Lung microvascular endothelial cell (primary cell): Measurements from ENCODE around the gene IL19. TPM values are rescaled to one million over a fixed set of nuclear protein-coding genes. Genes with fewer than 3 reads are reported as not detected.

ENCODE experiments used
- DNase-seq, 2 donors: peaks; one replicate each; pipeline versions ENCODE4 v3.0.0 to v3.0.0-alpha.2; 2010; ENCODE audit warnings: low read depth in 2 of 2
- total RNA-seq: library from RNA; depleted of rRNA; stranded (reverse); fragments of >200 nt; gene quantifications from 2 replicates; pipeline ENCODE4 v1.2.1, GENCODE V29; 2014

Gene IL19
- total RNA-seq, 1 donor from 2014 or later, result not detected

- no peak for DNase-seq
Measured at GRCh38 chr1:206798384-206798996, 27.9 kb downstream of the IL19 start.

- no peak for DNase-seq
Measured at GRCh38 chr1:206799311-206799710, 28.7 kb downstream of the IL19 start.

GRCh38 chr1:206800411-206800810, 29.8 kb downstream of the IL19 start:
- no peak for DNase-seq

GRCh38 chr1:206800891-206801290, 30.3 kb downstream of the IL19 start:
- DNase-seq, result no peak

GRCh38 chr1:206801467-206801866, 30.9 kb downstream of the IL19 start:
- no peak for DNase-seq

GRCh38 chr1:206802401-206802800, 31.8 kb downstream of the IL19 start:
- no peak for DNase-seq

GRCh38 chr1:206803221-206803730, 32.7 kb downstream of the IL19 start:
- DNase-seq, result no peak

GRCh38 chr1:206804156-206804737, 33.7 kb downstream of the IL19 start:
- no peak for DNase-seq

- DNase-seq, result no peak
Measured at GRCh38 chr1:206805357-206805756, 34.8 kb downstream of the IL19 start.

GRCh38 chr1:206808615-206809014, 38.0 kb downstream of the IL19 start:
- peak in 1 of 2 donors; percentile 16 for DNase-seq

GRCh38 chr1:206809504-206810084, 39.0 kb downstream of the IL19 start:
- DNase-seq, result peak; percentile 47 to 60

- DNase-seq, result no peak
Measured at GRCh38 chr1:206812471-206812870, 41.9 kb downstream of the IL19 start.

GRCh38 chr1:206814716-206815341, 44.3 kb downstream of the IL19 start:
- peak; percentile 6 to 81 for DNase-seq

- no peak for DNase-seq
Measured at GRCh38 chr1:206816390-206817287, 46.1 kb downstream of the IL19 start.

GRCh38 chr1:206821493-206821892, 50.9 kb downstream of the IL19 start:
- no peak for DNase-seq

GRCh38 chr1:206823727-206824126, 53.2 kb downstream of the IL19 start:
- peak in 1 of 2 donors; percentile 43 for DNase-seq

- DNase-seq, result peak in 1 of 2 donors; percentile 51
Measured at GRCh38 chr1:206824331-206824730, 53.8 kb downstream of the IL19 start.

- no peak for DNase-seq
Measured at GRCh38 chr1:206826394-206826793, 55.8 kb downstream of the IL19 start.

- DNase-seq, result no peak
Measured at GRCh38 chr1:206828061-206828460, 57.5 kb downstream of the IL19 start.

GRCh38 chr1:206828765-206829164, 58.2 kb downstream of the IL19 start:
- no peak for DNase-seq

- no peak for DNase-seq
Measured at GRCh38 chr1:206829282-206829681, 58.7 kb downstream of the IL19 start.
